Vagina (tissue), 2 donors: Measurements from ENCODE around the gene DHRSX. TPM values are rescaled to one million over a fixed set of nuclear protein-coding genes. Genes with fewer than 3 reads are reported as not detected.

Experiments
- DNase-seq, 2 donors: peaks; one replicate each; pipeline ENCODE4 v3.0.0-alpha.2; 2017; ENCODE audit errors: extremely low spot score in 2 of 2
- H3K27ac ChIP-seq: fragments of 200-600 bp; sonication (generic); one replicate; pipeline ENCODE4 v1.5.1; 2019
- H3K27me3 ChIP-seq: fragments of 200-600 bp; sonication (generic); one replicate; pipeline ENCODE4 v1.5.1; 2019
- H3K36me3 ChIP-seq, 2 donors: fragments of 200-600 bp; sonication (generic); one replicate each; pipeline ENCODE4 v1.5.1; 2017 to 2019
- H3K4me1 ChIP-seq: fragments of 200-600 bp; sonication (generic); one replicate; pipeline ENCODE4 v1.5.1; 2019
- H3K4me3 ChIP-seq, 2 donors: fragments of 200-600 bp; sonication (generic); 1 replicate in 1 of 2; 2 replicates in 1 of 2; pipeline ENCODE4 v1.5.1; 2016 to 2019
- H3K9me3 ChIP-seq: fragments of 200-600 bp; sonication (generic); one replicate; pipeline ENCODE4 v1.5.1; 2019
- CTCF ChIP-seq, 3 experiments: fragments of 450-650 bp in 2 of 3; fragments of 200-600 bp in 1 of 3; sonication (generic) in 1 of 3; IDR thresholded peaks; one replicate each; pipeline ENCODE4 v1.5.1; 2017 to 2019; ENCODE audit warnings: antibody characterized with exemption in 3 of 3, mild to moderate bottlenecking in 2 of 3, moderate library complexity in 2 of 3
- POLR2A ChIP-seq, 2 donors: fragments of 450-650 bp; IDR thresholded peaks; one replicate each; pipeline ENCODE4 v1.6.1; 2017; ENCODE audit warnings: antibody characterized with exemption in 2 of 2, mild to moderate bottlenecking in 2 of 2, moderate library complexity in 2 of 2
- POLR2AphosphoS5 ChIP-seq, 2 donors: sonication (generic); formaldehyde crosslinking; IDR thresholded peaks; one replicate each; pipeline ENCODE4 v1.9.0; 2017; ENCODE audit warnings: antibody characterized with exemption in 2 of 2, mild to moderate bottlenecking in 2 of 2, low read depth in 1 of 2; ENCODE audit not compliant: insufficient read depth in 1 of 2
- intact Hi-C: fragments of 100-400 bp; cut with DNase I; formaldehyde crosslinking; loops from one replicate; pipeline ENCODE4 v1.15.1; 2023
- total RNA-seq: library from RNA; depleted of rRNA; stranded (reverse); fragments of >200 nt; gene quantifications from one replicate; pipeline ENCODE4 v1.2.3, GENCODE V29; 2016

The DHRSX gene
- total RNA-seq, 1 donor from 2014 or later, result 26.0 TPM

- DNase-seq, result no peak
Measured at GRCh38 chrX:2452799-2453198, 48.0 kb downstream of the DHRSX start.

GRCh38 chrX:2452317-2452784 is 48.4 kb downstream of the DHRSX start:
- Histone ChIP-seq H3K36me3 (no peaks in the 10 kb centered on the region), H3K4me3 (no peak overlapping the region), H3K4me1 (peaks cover 5% of the 10 kb centered on the region), H3K9me3 (no peaks in the 10 kb centered on the region), H3K27me3 (no peaks in the 10 kb centered on the region), H3K27ac (no peak overlapping the region)
- intact Hi-C loops, result no loop called here
- TF ChIP-seq POLR2A (IDR thresholded peaks at IDR 0.05) (no peak), POLR2AphosphoS5 (IDR thresholded peaks at IDR 0.05; ENCODE audit: insufficient read depth in 1 of 2, low read depth in 1 of 2) (no peak), CTCF (IDR thresholded peaks at IDR 0.05) (no peak)
- no peak for DNase-seq

More at GRCh38 chrX:2452799-2453198, 48.0 kb downstream of the DHRSX start:
- Histone ChIP-seq H3K9me3 (no peaks in the 10 kb centered on the region), H3K27ac (no peak overlapping the region), H3K36me3 (no peaks in the 10 kb centered on the region), H3K4me1 (peaks cover 5% of the 10 kb centered on the region), H3K27me3 (no peaks in the 10 kb centered on the region), H3K4me3 (no peak overlapping the region)
- TF ChIP-seq POLR2A (IDR thresholded peaks at IDR 0.05) (no peak), CTCF (IDR thresholded peaks at IDR 0.05) (no peak), POLR2AphosphoS5 (IDR thresholded peaks at IDR 0.05; ENCODE audit: insufficient read depth in 1 of 2, low read depth in 1 of 2) (no peak)
- intact Hi-C loops, result no loop called here

GRCh38 chrX:2451501-2452316 is 49.1 kb downstream of the DHRSX start:
- H3K9me3 ChIP-seq, result no peaks in the 10 kb centered on the region
- no peaks in the 10 kb centered on the region for H3K27me3 ChIP-seq
- TF ChIP-seq POLR2A (IDR thresholded peaks at IDR 0.05) (no peak), CTCF (IDR thresholded peaks at IDR 0.05) (no peak), POLR2AphosphoS5 (IDR thresholded peaks at IDR 0.05; ENCODE audit: insufficient read depth in 1 of 2, low read depth in 1 of 2) (no peak)
- H3K4me3 ChIP-seq, result no peak overlapping the region
- intact Hi-C loops, result no loop called here
- H3K27ac ChIP-seq, result no peak overlapping the region
- DNase-seq, result no peak
- H3K36me3 ChIP-seq, result no peaks in the 10 kb centered on the region
- peaks cover 5% of the 10 kb centered on the region for H3K4me1 ChIP-seq

GRCh38 chrX:2450681-2451080 is 50.1 kb downstream of the DHRSX start:
- DNase-seq, result no peak
- no peaks in the 10 kb centered on the region for H3K9me3 ChIP-seq
- H3K4me1 ChIP-seq, result peaks cover 5% of the 10 kb centered on the region
- intact Hi-C loops, result no loop called here
- H3K27ac ChIP-seq, result no peak overlapping the region
- H3K27me3 ChIP-seq, result no peaks in the 10 kb centered on the region
- H3K4me3 ChIP-seq, result no peak overlapping the region
- TF ChIP-seq CTCF (IDR thresholded peaks at IDR 0.05), result no peak
- TF ChIP-seq POLR2AphosphoS5 (IDR thresholded peaks at IDR 0.05; ENCODE audit: insufficient read depth in 1 of 2, low read depth in 1 of 2), result no peak
- no peak for TF ChIP-seq POLR2A (IDR thresholded peaks at IDR 0.05)
- no peaks in the 10 kb centered on the region for H3K36me3 ChIP-seq
